Measurements from ENCODE around the gene ALPL. TPM values are rescaled to one million over a fixed set of nuclear protein-coding genes. Genes with fewer than 3 reads are reported as not detected.

Gene ALPL
- total and polyA plus RNA-seq, 9 donors: 1.2 to 4.7 (median 3.4) TPM

- Histone ChIP-seq H3K9me3 (replicated peaks; ENCODE audit: control insufficient read depth, low read depth, low read length) (no peaks in the 10 kb centered on the region), H3K27me3 (ENCODE audit: control insufficient read depth, insufficient read depth, low read length) (peaks cover 44% of the 10 kb centered on the region), H3K27ac (ENCODE audit: low read length) (no peak overlapping the region), H3K4me3 (ENCODE audit: low read length) (no peak overlapping the region), H3K36me3 (ENCODE audit: control insufficient read depth, insufficient read depth, low read length) (no peaks in the 10 kb centered on the region), H3K4me1 (ENCODE audit: control insufficient read depth, insufficient read depth, low read length) (peaks cover 26% of the 10 kb centered on the region)
- no peak for DNase-seq
- 26% methylated on average over 10 of the region's 12 CpGs for WGBS (ENCODE audit: insufficient coverage)
Observed at GRCh38 chr1:21586222-21586621, 77.0 kb downstream of the ALPL start.

DNA sequence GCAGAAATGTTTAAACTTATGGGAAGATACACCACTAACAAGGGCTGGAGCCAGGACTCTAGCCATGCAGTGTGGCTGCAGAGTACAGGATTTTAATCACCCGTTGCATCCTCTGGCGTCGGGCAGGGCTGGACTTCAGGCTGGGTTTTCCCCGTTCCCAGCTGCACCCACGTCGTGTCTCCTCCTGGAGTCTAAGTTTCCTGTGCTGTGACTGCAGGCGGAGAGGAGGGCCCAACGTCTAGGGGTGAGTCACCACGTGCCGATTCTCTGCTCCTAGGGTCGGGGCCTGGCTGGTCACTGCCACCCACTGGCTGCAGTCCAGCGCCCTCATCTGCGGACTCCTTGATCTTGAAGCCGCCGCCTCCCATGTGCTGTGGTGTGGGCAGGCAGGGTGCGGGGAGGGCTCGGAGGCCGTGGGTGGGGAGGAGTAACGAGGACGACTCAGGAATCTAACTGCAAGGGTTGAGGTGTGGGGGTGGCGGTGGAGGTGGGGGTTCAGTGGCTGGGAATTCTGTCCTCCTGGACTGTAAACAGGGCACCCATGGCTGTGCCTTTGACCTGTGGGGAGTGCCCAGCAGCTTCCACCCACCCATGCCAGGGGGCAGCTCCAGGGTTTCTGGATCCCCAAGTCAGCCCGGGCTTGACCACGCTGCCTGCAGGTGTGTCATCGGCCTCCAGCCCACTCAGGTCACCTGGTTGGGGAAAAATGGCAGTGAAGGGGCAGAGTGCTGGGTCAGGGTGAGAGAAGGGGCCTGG is 77.8 kb downstream of the ALPL start:
- no peaks in the 10 kb centered on the region for H3K36me3 ChIP-seq (ENCODE audit: control insufficient read depth, insufficient read depth, low read length)
- peaks cover 26% of the 10 kb centered on the region for H3K4me1 ChIP-seq (ENCODE audit: control insufficient read depth, insufficient read depth, low read length)
- peaks cover 44% of the 10 kb centered on the region for H3K27me3 ChIP-seq (ENCODE audit: control insufficient read depth, insufficient read depth, low read length)
- H3K27ac ChIP-seq (ENCODE audit: low read length): no peak overlapping the region
- peak; percentile 55 for DNase-seq
- H3K9me3 ChIP-seq (replicated peaks; ENCODE audit: control insufficient read depth, low read depth, low read length): no peaks in the 10 kb centered on the region
- no peak overlapping the region for H3K4me3 ChIP-seq (ENCODE audit: low read length)
- 13% methylated on average over 16 of the region's 24 CpGs for WGBS (ENCODE audit: insufficient coverage)

DNA sequence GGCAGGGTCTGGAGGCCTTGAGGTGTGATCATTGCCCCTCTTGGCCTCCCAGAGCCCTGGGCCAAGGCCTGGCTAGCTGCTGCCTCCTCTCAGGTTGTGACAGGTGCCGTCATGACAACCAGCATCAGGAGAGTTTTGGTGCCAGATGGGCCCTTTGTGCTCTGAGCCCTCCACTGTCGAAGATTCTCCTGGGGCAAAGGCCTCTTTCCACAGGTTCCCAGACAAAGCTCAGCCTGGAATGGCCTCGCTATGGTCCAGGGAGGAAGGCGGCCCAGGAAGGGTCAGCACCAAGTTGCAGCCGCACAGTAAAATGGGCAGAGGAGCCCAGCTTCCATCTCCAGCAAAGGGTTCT is 78.4 kb downstream of the ALPL start:
- Histone ChIP-seq H3K36me3 (ENCODE audit: control insufficient read depth, insufficient read depth, low read length) (no peaks in the 10 kb centered on the region), H3K4me1 (ENCODE audit: control insufficient read depth, insufficient read depth, low read length) (peaks cover 26% of the 10 kb centered on the region), H3K4me3 (ENCODE audit: low read length) (no peak overlapping the region), H3K27me3 (ENCODE audit: control insufficient read depth, insufficient read depth, low read length) (peaks cover 44% of the 10 kb centered on the region), H3K27ac (ENCODE audit: low read length) (no peak overlapping the region), H3K9me3 (replicated peaks; ENCODE audit: control insufficient read depth, low read depth, low read length) (no peaks in the 10 kb centered on the region)
- 81% methylated on average over 3 of the region's 5 CpGs for WGBS (ENCODE audit: insufficient coverage)
- no peak for DNase-seq

GRCh38 chr1:21589618-21590017 is 80.4 kb downstream of the ALPL start:
- Histone ChIP-seq H3K4me1 (ENCODE audit: control insufficient read depth, insufficient read depth, low read length) (peaks cover 26% of the 10 kb centered on the region), H3K36me3 (ENCODE audit: control insufficient read depth, insufficient read depth, low read length) (no peaks in the 10 kb centered on the region), H3K4me3 (ENCODE audit: low read length) (no peak overlapping the region), H3K27ac (ENCODE audit: low read length) (no peak overlapping the region), H3K27me3 (ENCODE audit: control insufficient read depth, insufficient read depth, low read length) (peaks cover 46% of the 10 kb centered on the region), H3K9me3 (replicated peaks; ENCODE audit: control insufficient read depth, low read depth, low read length) (no peaks in the 10 kb centered on the region)
- no peak for DNase-seq
- WGBS (ENCODE audit: insufficient coverage): 83% methylated on average over 1 of the region's 5 CpGs

GRCh38 chr1:21590126-21590880 is 81.1 kb downstream of the ALPL start:
- H3K36me3 ChIP-seq (ENCODE audit: control insufficient read depth, insufficient read depth, low read length): no peaks in the 10 kb centered on the region
- no peak overlapping the region for H3K4me3 ChIP-seq (ENCODE audit: low read length)
- peak; percentile 24 for DNase-seq
- peaks cover 26% of the 10 kb centered on the region for H3K4me1 ChIP-seq (ENCODE audit: control insufficient read depth, insufficient read depth, low read length)
- peaks cover 43% of the 10 kb centered on the region for H3K27me3 ChIP-seq (ENCODE audit: control insufficient read depth, insufficient read depth, low read length)
- H3K27ac ChIP-seq (ENCODE audit: low read length): no peak overlapping the region
- 21% methylated on average over 19 of the region's 23 CpGs for WGBS (ENCODE audit: insufficient coverage)
- no peaks in the 10 kb centered on the region for H3K9me3 ChIP-seq (replicated peaks; ENCODE audit: control insufficient read depth, low read depth, low read length)

- no peak for DNase-seq
- Histone ChIP-seq H3K4me3 (ENCODE audit: low read length) (no peak overlapping the region), H3K27ac (ENCODE audit: low read length) (no peak overlapping the region), H3K27me3 (ENCODE audit: control insufficient read depth, insufficient read depth, low read length) (peaks cover 39% of the 10 kb centered on the region), H3K36me3 (ENCODE audit: control insufficient read depth, insufficient read depth, low read length) (no peaks in the 10 kb centered on the region), H3K4me1 (ENCODE audit: control insufficient read depth, insufficient read depth, low read length) (peaks cover 27% of the 10 kb centered on the region), H3K9me3 (replicated peaks; ENCODE audit: control insufficient read depth, low read depth, low read length) (no peaks in the 10 kb centered on the region)
- WGBS (ENCODE audit: insufficient coverage): 46% methylated on average over 11 of the region's 13 CpGs
Observed at GRCh38 chr1:21590934-21591333, 81.7 kb downstream of the ALPL start.

GRCh38 chr1:21592086-21592865 is 83.1 kb downstream of the ALPL start:
- WGBS (ENCODE audit: insufficient coverage): 64% methylated on average over 9 of the region's 12 CpGs
- peaks cover 28% of the 10 kb centered on the region for H3K27me3 ChIP-seq (ENCODE audit: control insufficient read depth, insufficient read depth, low read length)
- H3K36me3 ChIP-seq (ENCODE audit: control insufficient read depth, insufficient read depth, low read length): no peaks in the 10 kb centered on the region
- H3K4me1 ChIP-seq (ENCODE audit: control insufficient read depth, insufficient read depth, low read length): peaks cover 23% of the 10 kb centered on the region
- no peak for DNase-seq
- H3K4me3 ChIP-seq (ENCODE audit: low read length): no peak overlapping the region
- H3K27ac ChIP-seq (ENCODE audit: low read length): no peak overlapping the region
- H3K9me3 ChIP-seq (replicated peaks; ENCODE audit: control insufficient read depth, low read depth, low read length): no peaks in the 10 kb centered on the region

DNA sequence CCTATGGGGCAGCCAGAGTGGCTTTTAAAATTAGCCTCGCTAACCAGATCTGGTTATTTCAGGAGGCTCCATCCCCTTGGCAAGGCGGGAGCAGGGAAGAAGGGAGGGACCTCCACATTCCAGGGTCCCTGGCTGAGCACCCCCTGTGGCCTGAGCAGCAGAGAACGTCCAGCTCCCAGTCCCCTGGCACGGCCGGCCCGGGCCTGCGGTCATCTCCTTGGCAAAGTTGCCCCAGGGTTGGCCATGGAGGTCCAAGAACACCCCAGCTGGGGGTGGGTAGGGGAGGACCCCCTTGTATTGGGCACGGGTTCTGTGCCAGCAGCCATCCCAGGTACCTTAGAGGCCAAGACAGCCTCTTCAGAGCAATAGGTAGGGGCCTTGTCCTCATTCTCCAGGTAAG is 84.0 kb downstream of the ALPL start:
- no peak for DNase-seq
- Histone ChIP-seq H3K4me3 (ENCODE audit: low read length) (no peak overlapping the region), H3K27ac (ENCODE audit: low read length) (no peak overlapping the region), H3K36me3 (ENCODE audit: control insufficient read depth, insufficient read depth, low read length) (no peaks in the 10 kb centered on the region), H3K9me3 (replicated peaks; ENCODE audit: control insufficient read depth, low read depth, low read length) (no peaks in the 10 kb centered on the region), H3K4me1 (ENCODE audit: control insufficient read depth, insufficient read depth, low read length) (peaks cover 23% of the 10 kb centered on the region), H3K27me3 (ENCODE audit: control insufficient read depth, insufficient read depth, low read length) (peaks cover 19% of the 10 kb centered on the region)
- 58% methylated on average over 7 of the region's 8 CpGs for WGBS (ENCODE audit: insufficient coverage)

GRCh38 chr1:21594501-21594900 is 85.3 kb downstream of the ALPL start:
- H3K27me3 ChIP-seq (ENCODE audit: control insufficient read depth, insufficient read depth, low read length): peaks cover 22% of the 10 kb centered on the region
- no peak overlapping the region for H3K27ac ChIP-seq (ENCODE audit: low read length)
- 42% methylated on average over 10 of the region's 11 CpGs for whole genome bisulfite sequencing (ENCODE audit: insufficient coverage)
- peaks cover 23% of the 10 kb centered on the region for H3K4me1 ChIP-seq (ENCODE audit: control insufficient read depth, insufficient read depth, low read length)
- DNase-seq: no peak
- H3K4me3 ChIP-seq (ENCODE audit: low read length): no peak overlapping the region
- H3K36me3 ChIP-seq (ENCODE audit: control insufficient read depth, insufficient read depth, low read length): no peaks in the 10 kb centered on the region
- H3K9me3 ChIP-seq (replicated peaks; ENCODE audit: control insufficient read depth, low read depth, low read length): no peaks in the 10 kb centered on the region
